Common myeloid progenitor, CD34-positive (primary cell): Measurements from ENCODE around the gene SLC17A8.
A peak's percentile ranks its signal among the peaks of the same experiment; 100 is the strongest.

Experiments
- CTCF ChIA-PET: fragments of 350-600 bp; sonication (Branson Sonifier 250); formaldehyde crosslinking; loops from one replicate; lab custom pipeline; 2021; ENCODE audit warnings: antibody characterized with exemption; lab: Charles Lee
- POLR2A ChIA-PET: fragments of 350-600 bp; sonication (Branson Sonifier 250); formaldehyde crosslinking; loops from one replicate; lab custom pipeline; 2021; ENCODE audit warnings: antibody characterized with exemption; lab: Charles Lee
- DNase-seq, 3 donors: peaks; one replicate each; pipeline versions ENCODE4 v3.0.0 to v3.0.0-alpha.2; 2013
- H3K27ac ChIP-seq, 2 experiments: 1 replicate in 1 of 2; 2 replicates in 1 of 2; pipeline ENCODE4 v1.7.0; 2013; ENCODE audit warnings: inconsistent platforms in 2 of 2, low read length in 2 of 2, mild to moderate bottlenecking in 2 of 2, low read depth in 1 of 2, moderate library complexity in 1 of 2; ENCODE audit not compliant: severe bottlenecking in 2 of 2, insufficient read depth in 1 of 2, poor library complexity in 1 of 2
- H3K27me3 ChIP-seq, 5 experiments: replicated peaks in 2 of 5; 1 replicate in 3 of 5; 2 replicates in 2 of 5; pipeline versions ENCODE4 v1.6.1 to v1.7.0; 2013; ENCODE audit warnings: low read length in 4 of 5, mild to moderate bottlenecking in 2 of 5, moderate library complexity in 2 of 5, inconsistent platforms in 1 of 5; ENCODE audit not compliant: insufficient read depth in 5 of 5, control insufficient read depth in 4 of 5
- H3K36me3 ChIP-seq, 4 experiments: 1 replicate in 2 of 4; 2 replicates in 2 of 4; pipeline versions ENCODE4 v1.6.1 to v1.7.0; 2013; ENCODE audit warnings: low read length in 3 of 4, control low read depth in 1 of 4, mild to moderate bottlenecking in 1 of 4; ENCODE audit not compliant: control insufficient read depth in 4 of 4, insufficient read depth in 4 of 4
- H3K4me1 ChIP-seq, 4 experiments: 1 replicate in 3 of 4; 2 replicates in 1 of 4; pipeline versions ENCODE4 v1.6.1 to v1.7.1; 2013; ENCODE audit warnings: low read length in 3 of 4, mild to moderate bottlenecking in 3 of 4, control low read depth in 1 of 4, inconsistent platforms in 1 of 4, moderate library complexity in 1 of 4; ENCODE audit not compliant: control insufficient read depth in 4 of 4, insufficient read depth in 4 of 4; ENCODE audit errors: control extremely low read depth in 1 of 4
- H3K4me3 ChIP-seq, 7 experiments: 1 replicate in 4 of 7; 2 replicates in 3 of 7; pipeline versions ENCODE4 v1.5.1 to v1.7.0; 2013; ENCODE audit warnings: mild to moderate bottlenecking in 7 of 7, low read length in 6 of 7, moderate library complexity in 6 of 7, inconsistent platforms in 2 of 7, low read depth in 2 of 7, control low read depth in 1 of 7; ENCODE audit not compliant: insufficient read depth in 4 of 7, control insufficient read depth in 1 of 7; ENCODE audit errors: extremely low read depth in 1 of 7
- H3K9me3 ChIP-seq, 5 experiments: 1 replicate in 4 of 5; 2 replicates in 1 of 5; pipeline versions ENCODE4 v1.6.1 to v1.7.1; 2013; ENCODE audit warnings: low read length in 4 of 5, mild to moderate bottlenecking in 2 of 5, inconsistent platforms in 1 of 5, low read depth in 1 of 5, moderate library complexity in 1 of 5; ENCODE audit not compliant: control insufficient read depth in 4 of 5, insufficient read depth in 2 of 5; ENCODE audit errors: control extremely low read depth in 1 of 5
- WGBS: methylation state at CpG from one replicate; pipeline ENCODE4 v1.1.5; 2013; ENCODE audit not compliant: insufficient coverage; 5-methylcytosine and 5-hydroxymethylcytosine counted together

SLC17A8 gene

GRCh38 chr12:100395811-100396210 lies 38.9 kb downstream of the SLC17A8 start:
- Histone ChIP-seq H3K36me3 (no peaks in the 10 kb centered on the region), H3K9me3 (no peaks in the 10 kb centered on the region), H3K4me1 (no peaks in the 10 kb centered on the region), H3K27ac (no peak overlapping the region), H3K4me3 (no peak overlapping the region), H3K27me3 (peaks cover 0 to 5% (median 0%) of the 10 kb centered on the region in 5 experiments)
- 98% methylated on average over 5 of the region's 6 CpGs for WGBS
- ChIA-PET POLR2A (no interaction called here), CTCF (no interaction called here)
- DNase-seq: no peak

GRCh38 chr12:100398307-100398706 lies 41.4 kb downstream of the SLC17A8 start:
- Histone ChIP-seq H3K27ac (no peak overlapping the region), H3K9me3 (no peaks in the 10 kb centered on the region), H3K4me3 (no peak overlapping the region), H3K4me1 (no peaks in the 10 kb centered on the region), H3K27me3 (peaks cover 0 to 4% (median 0%) of the 10 kb centered on the region in 5 experiments), H3K36me3 (no peaks in the 10 kb centered on the region)
- ChIA-PET POLR2A (no interaction called here), CTCF (no interaction called here)
- DNase-seq: no peak

GRCh38 chr12:100399095-100399494 lies 42.2 kb downstream of the SLC17A8 start:
- Histone ChIP-seq H3K9me3 (no peaks in the 10 kb centered on the region), H3K27ac (no peak overlapping the region), H3K36me3 (no peaks in the 10 kb centered on the region), H3K4me3 (no peak overlapping the region), H3K4me1 (no peaks in the 10 kb centered on the region), H3K27me3 (peaks cover 0 to 4% (median 0%) of the 10 kb centered on the region in 5 experiments)
- DNase-seq: no peak
- ChIA-PET CTCF (no interaction called here), POLR2A (no interaction called here)
- WGBS: no CpG with 5 or more reads among the region's 2 CpGs

- no peak overlapping the region for H3K4me3 ChIP-seq
- no peaks in the 10 kb centered on the region for H3K36me3 ChIP-seq
- ChIA-PET POLR2A (no interaction called here), CTCF (no interaction called here)
- H3K9me3 ChIP-seq: no peaks in the 10 kb centered on the region
- H3K27me3 ChIP-seq: peaks cover 0 to 4% (median 0%) of the 10 kb centered on the region in 5 experiments
- no peak for DNase-seq
- H3K4me1 ChIP-seq: no peaks in the 10 kb centered on the region
- no peak overlapping the region for H3K27ac ChIP-seq
These were observed 44.8 kb downstream of the SLC17A8 start for GRCh38 chr12:100401660-100402059.

GRCh38 chr12:100402763-100403162 lies 45.9 kb downstream of the SLC17A8 start:
- H3K36me3 ChIP-seq: no peaks in the 10 kb centered on the region
- POLR2A ChIA-PET: no interaction called here
- H3K4me1 ChIP-seq: no peaks in the 10 kb centered on the region
- no peaks in the 10 kb centered on the region for H3K9me3 ChIP-seq
- 80% methylated on average over 2 of the region's 2 CpGs for WGBS
- CTCF ChIA-PET: interaction anchor here (0.6 kb wide), 1 partner anchor 97 kb away, joined by 3 read pairs; no protein-coding TSS in a partner anchor
- H3K27me3 ChIP-seq: peaks cover 0 to 2% (median 0%) of the 10 kb centered on the region in 5 experiments
- H3K27ac ChIP-seq: no peak overlapping the region
- DNase-seq: no peak
- no peak overlapping the region for H3K4me3 ChIP-seq

- Histone ChIP-seq H3K27ac (no peak overlapping the region), H3K9me3 (no peaks in the 10 kb centered on the region), H3K36me3 (no peaks in the 10 kb centered on the region), H3K4me1 (no peaks in the 10 kb centered on the region), H3K4me3 (no peak overlapping the region), H3K27me3 (peaks cover 0 to 2% (median 0%) of the 10 kb centered on the region in 5 experiments)
- WGBS: 100% methylated on average over 1 of the region's 2 CpGs
- ChIA-PET POLR2A (interaction anchor here (0.5 kb wide), 1 partner anchor 58 kb away, joined by 3 read pairs; no protein-coding TSS in a partner anchor), CTCF (interaction anchor here (1.6 to 2.4 kb wide), 2 partner anchors 10 to 32 kb away, joined by 4 to 7 read pairs; no protein-coding TSS in a partner anchor)
- DNase-seq: no peak
These were observed 46.6 kb downstream of the SLC17A8 start for GRCh38 chr12:100403446-100403845.

GRCh38 chr12:100404769-100405407 lies 48.0 kb downstream of the SLC17A8 start:
- H3K36me3 ChIP-seq: no peaks in the 10 kb centered on the region
- H3K9me3 ChIP-seq: no peaks in the 10 kb centered on the region
- no peak overlapping the region for H3K4me3 ChIP-seq
- WGBS: 76% methylated on average over 10 of the region's 10 CpGs
- H3K27ac ChIP-seq: no peak overlapping the region
- ChIA-PET CTCF (interaction anchor here (1.6 to 2.4 kb wide), 2 partner anchors 9 to 31 kb away, joined by 4 to 7 read pairs; no protein-coding TSS in a partner anchor), POLR2A (no interaction called here)
- H3K27me3 ChIP-seq: peaks cover 0 to 2% (median 0%) of the 10 kb centered on the region in 5 experiments
- no peaks in the 10 kb centered on the region for H3K4me1 ChIP-seq
- DNase-seq: peak; percentile 8 to 26 (median 20)
